Measurements from ENCODE around the gene SRSF9. TPM values are rescaled to one million over a fixed set of nuclear protein-coding genes. Genes with fewer than 3 reads are reported as not detected.

The SRSF9 gene
- total RNA-seq, 1 experiment from 2014 or later = 158 TPM

GRCh38 chr12:120438495-120439198, 30.9 kb downstream of the SRSF9 start:
- Histone ChIP-seq H3K27ac (ENCODE audit: low read length) (peak overlapping the region; percentile 70), H3K9me3 (ENCODE audit: low read length) (no peaks in the 10 kb centered on the region), H3K4me1 (ENCODE audit: low read length) (peaks cover 39% of the 10 kb centered on the region), H3K36me3 (ENCODE audit: insufficient read depth, low read length) (peaks cover 22% of the 10 kb centered on the region; the same call in 1 of the 2 replicates), H3K9me2 (replicated peaks; ENCODE audit: insufficient read depth, low read length) (no peaks in the 10 kb centered on the region), H3K27me3 (ENCODE audit: low read length) (no peaks in the 10 kb centered on the region), H2AFZ (ENCODE audit: low read length) (no peak overlapping the region), H3K79me2 (ENCODE audit: low read length) (peaks cover 46% of the 10 kb centered on the region), H3K4me2 (ENCODE audit: low read depth, low read length, poor library complexity, severe bottlenecking) (peak overlapping the region; percentile 98), H3K4me3 (ENCODE audit: low read length) (peak overlapping the region; percentile 98), H4K20me1 (ENCODE audit: insufficient read depth, low read depth, low read length) (peaks cover 9% of the 10 kb centered on the region; the same call in 1 of the 2 replicates), H3K9ac (ENCODE audit: low read length) (peak overlapping the region; percentile 92)
- peak; percentile 60 for DNase-seq

DNA sequence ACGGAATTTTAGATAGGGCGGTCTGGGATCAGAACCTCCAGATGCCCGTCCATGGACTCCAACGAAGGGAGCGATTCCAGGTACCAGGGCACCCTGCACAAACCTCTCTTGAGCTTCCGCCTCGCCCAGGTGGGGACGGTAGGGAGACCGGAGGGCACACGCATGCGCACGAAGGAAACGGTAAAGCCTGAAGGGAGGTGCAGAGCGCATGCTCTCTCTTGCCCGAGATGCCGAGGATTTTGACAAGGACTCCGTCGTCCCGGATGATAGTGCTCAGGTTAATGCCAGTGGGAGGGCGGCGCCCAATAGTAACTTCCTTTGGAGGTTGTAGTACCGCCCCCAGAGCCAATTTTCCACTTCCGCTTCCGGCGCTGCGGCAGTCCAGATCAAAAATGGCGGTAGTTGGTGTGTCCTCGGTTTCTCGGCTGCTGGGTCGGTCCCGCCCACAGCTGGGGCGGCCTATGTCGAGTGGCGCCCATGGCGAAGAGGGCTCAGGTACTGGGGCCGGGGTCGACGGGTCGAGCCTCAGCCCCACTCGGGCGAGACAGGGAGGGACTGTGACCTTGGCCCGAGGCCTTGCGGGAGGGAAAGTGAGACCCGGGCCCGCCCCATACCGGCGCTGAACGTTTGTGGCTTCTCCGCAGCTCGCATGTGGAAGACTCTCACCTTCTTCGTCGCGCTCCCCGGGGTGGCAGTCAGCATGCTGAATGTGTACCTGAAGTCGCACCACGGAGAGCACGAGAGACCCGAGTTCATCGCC, 31.6 kb downstream of the SRSF9 start, which contains the start of gene COX6A1:
Gene COX6A1, plus strand, starts transcription at position 379 of the 760 bp plus-strand sequence. Its CDS starts 14 bp downstream, at position 393.
- no peaks in the 10 kb centered on the region for H3K27me3 ChIP-seq (ENCODE audit: low read length)
- H3K27ac ChIP-seq (ENCODE audit: low read length) = peak within 1 kb of the TSS; percentile 70
- no peaks in the 10 kb centered on the region for H3K9me3 ChIP-seq (ENCODE audit: low read length)
- peaks cover 39% of the 10 kb centered on the region for H3K79me2 ChIP-seq (ENCODE audit: low read length)
- peak within 1 kb of the TSS; percentile 92 for H3K9ac ChIP-seq (ENCODE audit: low read length)
- peaks cover 9% of the 10 kb centered on the region; the same call in 1 of the 2 replicates for H4K20me1 ChIP-seq (ENCODE audit: insufficient read depth, low read depth, low read length)
- peak; percentile 100 for DNase-seq
- H3K4me3 ChIP-seq (ENCODE audit: low read length) = peak within 1 kb of the TSS; percentile 98
- peaks cover 18% of the 10 kb centered on the region; the same call in 1 of the 2 replicates for H3K36me3 ChIP-seq (ENCODE audit: insufficient read depth, low read length)
- no peaks in the 10 kb centered on the region for H3K9me2 ChIP-seq (replicated peaks; ENCODE audit: insufficient read depth, low read length)
- peak within 1 kb of the TSS; percentile 98 for H3K4me2 ChIP-seq (ENCODE audit: low read depth, low read length, poor library complexity, severe bottlenecking)
- peaks cover 36% of the 10 kb centered on the region for H3K4me1 ChIP-seq (ENCODE audit: low read length)
- H2AFZ ChIP-seq (ENCODE audit: low read length) = peak within 1 kb of the TSS; percentile 72

DNA sequence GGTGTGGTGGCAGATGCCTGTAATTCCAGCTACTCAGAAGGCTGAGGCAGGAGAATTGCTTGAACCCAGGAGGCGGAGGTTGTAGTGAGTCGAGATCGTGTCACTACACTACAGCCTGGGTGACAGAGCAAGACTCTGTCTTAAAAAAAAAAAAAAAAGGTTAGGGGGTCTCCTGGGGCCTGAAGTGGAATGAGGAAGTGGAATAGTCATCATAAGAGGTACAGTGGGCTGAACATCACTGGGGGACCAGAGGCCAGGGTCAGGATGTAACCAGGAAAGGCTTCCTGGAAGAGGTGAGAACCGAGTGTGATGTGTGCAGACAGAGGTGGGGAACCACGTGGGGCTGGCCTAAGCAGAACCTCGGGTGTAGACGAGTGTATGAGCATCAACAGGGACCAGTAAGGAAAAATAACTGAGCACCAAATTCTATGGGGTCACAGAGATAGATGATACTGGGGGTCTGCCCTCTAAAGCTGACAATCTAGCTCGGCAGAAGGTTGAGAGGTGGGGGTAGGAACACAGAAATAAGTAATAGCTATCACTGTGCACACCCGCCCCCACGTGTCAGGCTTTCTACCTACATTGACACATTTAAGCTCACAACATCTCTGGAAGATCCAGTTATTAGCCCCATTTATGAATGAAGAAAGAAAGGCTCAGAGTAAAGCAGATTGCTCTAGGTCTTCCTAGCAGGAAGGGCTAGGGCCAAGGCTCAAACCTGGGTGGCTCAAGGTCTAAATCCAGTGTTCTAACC, 36.6 kb downstream of the SRSF9 start:
- Histone ChIP-seq H3K4me1 (ENCODE audit: low read length) (peaks cover 11% of the 10 kb centered on the region), H3K9ac (ENCODE audit: low read length) (no peak overlapping the region), H3K79me2 (ENCODE audit: low read length) (peaks cover under 1% of the 10 kb centered on the region), H4K20me1 (ENCODE audit: insufficient read depth, low read depth, low read length) (no peaks in the 10 kb centered on the region), H3K9me2 (replicated peaks; ENCODE audit: insufficient read depth, low read length) (no peaks in the 10 kb centered on the region), H3K27ac (ENCODE audit: low read length) (no peak overlapping the region), H3K36me3 (ENCODE audit: insufficient read depth, low read length) (no peaks in the 10 kb centered on the region), H3K4me2 (ENCODE audit: low read depth, low read length, poor library complexity, severe bottlenecking) (no peak overlapping the region), H2AFZ (ENCODE audit: low read length) (peak overlapping the region; percentile 67; the same call in 1 of the 2 replicates), H3K9me3 (ENCODE audit: low read length) (no peaks in the 10 kb centered on the region), H3K27me3 (ENCODE audit: low read length) (no peaks in the 10 kb centered on the region), H3K4me3 (ENCODE audit: low read length) (no peak overlapping the region)
- DNase-seq = no peak

- Histone ChIP-seq H3K9me3 (ENCODE audit: low read length) (no peaks in the 10 kb centered on the region), H3K79me2 (ENCODE audit: low read length) (no peaks in the 10 kb centered on the region), H3K36me3 (ENCODE audit: insufficient read depth, low read length) (no peaks in the 10 kb centered on the region), H3K27ac (ENCODE audit: low read length) (no peak overlapping the region), H3K27me3 (ENCODE audit: low read length) (no peaks in the 10 kb centered on the region), H3K4me3 (ENCODE audit: low read length) (no peak overlapping the region), H3K4me2 (ENCODE audit: low read depth, low read length, poor library complexity, severe bottlenecking) (no peak overlapping the region), H3K9me2 (replicated peaks; ENCODE audit: insufficient read depth, low read length) (no peaks in the 10 kb centered on the region), H3K9ac (ENCODE audit: low read length) (no peak overlapping the region), H2AFZ (ENCODE audit: low read length) (no peak overlapping the region), H4K20me1 (ENCODE audit: insufficient read depth, low read depth, low read length) (no peaks in the 10 kb centered on the region), H3K4me1 (ENCODE audit: low read length) (peaks cover 6% of the 10 kb centered on the region)
- no peak for DNase-seq
Measured at GRCh38 chr12:120429368-120429767, 40.2 kb downstream of the SRSF9 start.

GRCh38 chr12:120428597-120429229, 40.8 kb downstream of the SRSF9 start:
- no peaks in the 10 kb centered on the region for H3K36me3 ChIP-seq (ENCODE audit: insufficient read depth, low read length)
- no peaks in the 10 kb centered on the region for H3K9me3 ChIP-seq (ENCODE audit: low read length)
- H3K9ac ChIP-seq (ENCODE audit: low read length) = no peak overlapping the region
- H3K4me1 ChIP-seq (ENCODE audit: low read length) = peaks cover 6% of the 10 kb centered on the region
- no peak overlapping the region for H2AFZ ChIP-seq (ENCODE audit: low read length)
- H3K27ac ChIP-seq (ENCODE audit: low read length) = no peak overlapping the region
- no peaks in the 10 kb centered on the region for H3K9me2 ChIP-seq (replicated peaks; ENCODE audit: insufficient read depth, low read length)
- DNase-seq = no peak
- H3K27me3 ChIP-seq (ENCODE audit: low read length) = no peaks in the 10 kb centered on the region
- no peaks in the 10 kb centered on the region for H4K20me1 ChIP-seq (ENCODE audit: insufficient read depth, low read depth, low read length)
- H3K4me2 ChIP-seq (ENCODE audit: low read depth, low read length, poor library complexity, severe bottlenecking) = no peak overlapping the region
- no peaks in the 10 kb centered on the region for H3K79me2 ChIP-seq (ENCODE audit: low read length)
- no peak overlapping the region for H3K4me3 ChIP-seq (ENCODE audit: low read length)

DNA sequence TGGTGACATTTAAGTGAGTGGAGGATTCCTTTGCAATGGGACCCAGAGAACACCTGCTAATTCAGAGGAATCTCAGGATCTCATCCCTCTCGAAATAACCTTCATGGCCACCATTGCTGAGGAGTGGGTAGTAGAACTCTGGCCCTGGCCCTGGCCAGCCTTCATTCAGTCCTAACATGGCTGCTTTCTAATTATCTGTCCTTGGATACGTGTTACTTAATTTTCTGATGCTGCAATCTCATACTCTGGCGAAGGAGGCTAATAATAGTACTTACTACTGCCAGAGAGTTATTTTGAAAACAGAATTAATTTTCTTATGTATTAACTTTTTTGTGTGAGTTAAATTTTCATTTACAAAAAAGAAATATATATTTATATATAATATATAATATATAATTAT, 43.8 kb downstream of the SRSF9 start:
- Histone ChIP-seq H3K27me3 (ENCODE audit: low read length) (no peaks in the 10 kb centered on the region), H3K9me2 (replicated peaks; ENCODE audit: insufficient read depth, low read length) (no peaks in the 10 kb centered on the region), H4K20me1 (ENCODE audit: insufficient read depth, low read depth, low read length) (no peaks in the 10 kb centered on the region), H3K36me3 (ENCODE audit: insufficient read depth, low read length) (no peaks in the 10 kb centered on the region), H2AFZ (ENCODE audit: low read length) (no peak overlapping the region), H3K9ac (ENCODE audit: low read length) (no peak overlapping the region), H3K9me3 (ENCODE audit: low read length) (no peaks in the 10 kb centered on the region), H3K4me3 (ENCODE audit: low read length) (no peak overlapping the region), H3K27ac (ENCODE audit: low read length) (no peak overlapping the region), H3K4me2 (ENCODE audit: low read depth, low read length, poor library complexity, severe bottlenecking) (no peak overlapping the region), H3K79me2 (ENCODE audit: low read length) (no peaks in the 10 kb centered on the region), H3K4me1 (ENCODE audit: low read length) (no peaks in the 10 kb centered on the region)
- DNase-seq = no peak

- Histone ChIP-seq H3K79me2 (ENCODE audit: low read length) (no peaks in the 10 kb centered on the region), H3K4me3 (ENCODE audit: low read length) (no peak overlapping the region), H2AFZ (ENCODE audit: low read length) (no peak overlapping the region), H3K4me1 (ENCODE audit: low read length) (no peaks in the 10 kb centered on the region), H3K9me3 (ENCODE audit: low read length) (no peaks in the 10 kb centered on the region), H3K27ac (ENCODE audit: low read length) (no peak overlapping the region), H3K36me3 (ENCODE audit: insufficient read depth, low read length) (no peaks in the 10 kb centered on the region), H4K20me1 (ENCODE audit: insufficient read depth, low read depth, low read length) (no peaks in the 10 kb centered on the region), H3K27me3 (ENCODE audit: low read length) (no peaks in the 10 kb centered on the region), H3K9ac (ENCODE audit: low read length) (no peak overlapping the region), H3K9me2 (replicated peaks; ENCODE audit: insufficient read depth, low read length) (no peaks in the 10 kb centered on the region), H3K4me2 (ENCODE audit: low read depth, low read length, poor library complexity, severe bottlenecking) (no peak overlapping the region)
- no peak for DNase-seq
Measured at GRCh38 chr12:120422892-120423456, 46.6 kb downstream of the SRSF9 start.
